Right lobe of liver (tissue), 6 donors: Measurements from ENCODE around the gene KAZN. TPM values are rescaled to one million over a fixed set of nuclear protein-coding genes. Genes with fewer than 3 reads are reported as not detected.

Source experiments
- ATAC-seq, 4 donors: fragments of 200-7000 bp; cut with Tn5 transposase; one replicate each; pipeline ENCODE4 v1.9.1; 2020; ENCODE audit warnings: mild to moderate bottlenecking in 4 of 4, moderate library complexity in 4 of 4
- DNase-seq, 3 donors: peaks; one replicate each; pipeline ENCODE4 v3.0.0-alpha.2; 2020
- H3K27ac ChIP-seq, 3 donors: fragments of 200-600 bp; one replicate each; pipeline ENCODE4 v1.8.0; 2022
- H3K27me3 ChIP-seq, 2 donors: fragments of 200-600 bp; one replicate each; pipeline ENCODE4 v1.8.0; 2022
- H3K36me3 ChIP-seq, 4 donors: fragments of 200-600 bp; sonication (generic) in 1 of 4; one replicate each; pipeline versions ENCODE4 v1.5.1 to v1.8.0; 2017 to 2022; ENCODE audit warnings: control low read depth in 1 of 4
- H3K4me1 ChIP-seq, 4 donors: fragments of 200-600 bp; sonication (generic) in 1 of 4; one replicate each; pipeline versions ENCODE4 v1.5.1 to v1.8.0; 2017 to 2022; ENCODE audit warnings: control low read depth in 1 of 4
- H3K4me3 ChIP-seq, 3 donors: fragments of 200-600 bp; one replicate each; pipeline ENCODE4 v1.8.0; 2022
- H3K9me3 ChIP-seq, 4 donors: fragments of 200-600 bp; sonication (generic) in 1 of 4; one replicate each; pipeline versions ENCODE4 v1.5.1 to v1.8.0; 2017 to 2022; ENCODE audit warnings: control low read depth in 1 of 4
- CTCF ChIP-seq, 4 donors: fragments of 200-600 bp in 3 of 4; fragments of 450-650 bp in 1 of 4; IDR thresholded peaks; one replicate each; pipeline versions ENCODE4 v1.5.1 to v1.8.0; 2016 to 2022; ENCODE audit warnings: antibody characterized with exemption in 4 of 4, mild to moderate bottlenecking in 2 of 4
- POLR2A ChIP-seq: fragments of 450-650 bp; IDR thresholded peaks from one replicate; pipeline ENCODE4 v1.6.1; 2017; ENCODE audit warnings: antibody characterized with exemption, mild to moderate bottlenecking
- WGBS: methylation state at CpG from one replicate; pipeline ENCODE4 v1.1.6; 2018; ENCODE audit warnings: low coverage, low lambda C conversion rate; ENCODE audit not compliant: insufficient coverage; ENCODE audit errors: missing lambda C conversion rate; 5-methylcytosine and 5-hydroxymethylcytosine counted together
- intact Hi-C, 2 donors: fragments of 100-400 bp; cut with DNase I; formaldehyde crosslinking; loops; one replicate each; pipeline versions ENCODE4 v1.11.2 to v1.14.1; 2022
- total RNA-seq, 6 experiments: library from RNA; depleted of rRNA in 2 of 6; stranded (reverse); fragments of >200 nt in 2 of 6; fragmentation: NEBNext Ultra II Directional in 3 of 6; extraction: Animal tissue kit (Norgen Biotek cat#: 25700) in 3 of 6; gene quantifications; one replicate each; pipeline versions ENCODE4 v1.1.0 to v1.2.4, GENCODE V29; 2016 to 2023
- donor health status: DM: no; HTN: yes; CAD: no.
- donor health status: DM: no; HTN: no; CAD: no.
- donor health status: DM: no; HTN: no; CAD: no.
- donor health status: DM: no; HTN: yes; CAD: no.
- donor health status: DM: no; HTN: yes; CAD: no.

The KAZN gene
- total RNA-seq, 6 experiments from 2014 or later, result 1.5 to 7.2 (median 2.7) TPM

- H3K36me3 ChIP-seq, result no peaks in the 10 kb centered on the region
- no peaks in the 10 kb centered on the region for H3K27me3 ChIP-seq
- DNase-seq, result no peak
- TF ChIP-seq POLR2A (no peak), CTCF (IDR thresholded peaks at IDR 0.05) (no peak)
- H3K9me3 ChIP-seq, result no peaks in the 10 kb centered on the region
- H3K4me1 ChIP-seq, result no peaks in the 10 kb centered on the region
- no peak overlapping the region for H3K4me3 ChIP-seq
- no peak for ATAC-seq
- intact Hi-C loops, result no loop called here
- WGBS, result 72% methylated on average over 3 of the region's 3 CpGs
- H3K27ac ChIP-seq, result no peak overlapping the region
Observed at GRCh38 chr1:14608308-14608707, 9.8 kb downstream of the KAZN start.

- no peak overlapping the region for H3K4me3 ChIP-seq
- DNase-seq (no peak), ATAC-seq (no peak)
- no peaks in the 10 kb centered on the region for H3K9me3 ChIP-seq
- TF ChIP-seq CTCF (IDR thresholded peaks at IDR 0.05) (no peak), POLR2A (no peak)
- no peaks in the 10 kb centered on the region for H3K27me3 ChIP-seq
- H3K36me3 ChIP-seq, result no peaks in the 10 kb centered on the region
- H3K27ac ChIP-seq, result no peak overlapping the region
- 63% methylated on average over 4 of the region's 4 CpGs for WGBS
- intact Hi-C loops, result no loop called here
- H3K4me1 ChIP-seq, result no peaks in the 10 kb centered on the region
Observed at GRCh38 chr1:14610761-14611160, 12.3 kb downstream of the KAZN start.

DNA sequence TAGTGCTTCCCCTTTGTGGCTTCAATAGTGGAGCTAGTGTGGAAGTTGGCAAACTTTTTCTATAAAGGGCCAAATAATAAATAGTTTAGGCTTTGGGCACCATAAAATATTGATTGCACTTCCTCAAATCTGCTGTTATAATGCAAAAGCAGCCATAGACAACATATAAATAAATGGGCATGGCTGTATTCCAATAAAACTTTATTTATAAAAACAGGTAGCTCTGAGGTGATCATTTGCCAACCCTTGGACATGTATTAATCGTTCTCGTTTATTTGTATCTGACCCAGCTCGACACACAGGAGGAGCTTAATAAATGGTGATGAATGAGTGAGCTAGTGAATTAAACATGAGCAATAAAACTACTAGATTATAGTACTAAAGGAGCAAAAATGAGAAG, 13.3 kb downstream of the KAZN start:
- ATAC-seq (no peak), DNase-seq (no peak)
- intact Hi-C loops, result no loop called here
- H3K36me3 ChIP-seq, result no peaks in the 10 kb centered on the region
- H3K27me3 ChIP-seq, result no peaks in the 10 kb centered on the region
- no peaks in the 10 kb centered on the region for H3K4me1 ChIP-seq
- H3K4me3 ChIP-seq, result no peak overlapping the region
- no peak overlapping the region for H3K27ac ChIP-seq
- TF ChIP-seq POLR2A (no peak), CTCF (IDR thresholded peaks at IDR 0.05) (no peak)
- WGBS, result 47% methylated on average over 3 of the region's 3 CpGs
- no peaks in the 10 kb centered on the region for H3K9me3 ChIP-seq

- no peak overlapping the region for H3K27ac ChIP-seq
- DNase-seq (no peak), ATAC-seq (no peak)
- no peaks in the 10 kb centered on the region for H3K27me3 ChIP-seq
- no peaks in the 10 kb centered on the region for H3K36me3 ChIP-seq
- no peak for TF ChIP-seq CTCF (IDR thresholded peaks at IDR 0.05)
- no peaks in the 10 kb centered on the region for H3K9me3 ChIP-seq
- no peak overlapping the region for H3K4me3 ChIP-seq
- H3K4me1 ChIP-seq, result no peaks in the 10 kb centered on the region
- intact Hi-C loops, result no loop called here
- 60% methylated on average over 2 of the region's 5 CpGs for WGBS
Observed at GRCh38 chr1:14612256-14612655, 13.8 kb downstream of the KAZN start.

DNA sequence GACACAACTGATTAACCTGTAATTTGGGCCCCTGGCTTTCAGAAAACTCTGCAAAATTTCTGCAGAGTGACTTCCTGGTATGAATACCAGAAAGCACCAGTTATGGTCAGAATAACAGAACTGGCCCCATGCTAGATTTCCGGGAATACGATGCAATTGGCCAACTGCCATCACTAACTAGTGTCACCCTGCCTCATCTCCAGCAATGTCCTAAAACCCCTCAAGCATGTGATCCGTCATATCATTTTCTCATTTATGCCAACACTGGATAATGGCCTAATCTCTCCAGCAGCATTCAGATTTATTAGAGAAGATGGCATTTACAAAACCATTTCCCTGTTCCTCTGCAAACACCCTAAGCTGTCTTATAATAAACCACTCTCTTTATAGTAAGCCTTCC, 15.4 kb downstream of the KAZN start:
- 64% methylated on average over 3 of the region's 3 CpGs for WGBS
- intact Hi-C loops, result no loop called here
- ATAC-seq (no peak), DNase-seq (no peak)
- Histone ChIP-seq H3K36me3 (no peaks in the 10 kb centered on the region), H3K9me3 (no peaks in the 10 kb centered on the region), H3K4me3 (no peak overlapping the region), H3K27me3 (no peaks in the 10 kb centered on the region), H3K4me1 (no peaks in the 10 kb centered on the region), H3K27ac (no peak overlapping the region)
- TF ChIP-seq CTCF (IDR thresholded peaks at IDR 0.05) (no peak), POLR2A (no peak)
